ENCODE measurements around the gene EIF3D. TPM values are rescaled to one million over a fixed set of nuclear protein-coding genes. Genes with fewer than 3 reads are reported as not detected.

The EIF3D gene
- total and polyA plus RNA-seq, 2 of the 8 experiments (the other 6 are each of a cell fraction or from before 2014, with no cell fraction given) = 195 to 408 TPM

DNA sequence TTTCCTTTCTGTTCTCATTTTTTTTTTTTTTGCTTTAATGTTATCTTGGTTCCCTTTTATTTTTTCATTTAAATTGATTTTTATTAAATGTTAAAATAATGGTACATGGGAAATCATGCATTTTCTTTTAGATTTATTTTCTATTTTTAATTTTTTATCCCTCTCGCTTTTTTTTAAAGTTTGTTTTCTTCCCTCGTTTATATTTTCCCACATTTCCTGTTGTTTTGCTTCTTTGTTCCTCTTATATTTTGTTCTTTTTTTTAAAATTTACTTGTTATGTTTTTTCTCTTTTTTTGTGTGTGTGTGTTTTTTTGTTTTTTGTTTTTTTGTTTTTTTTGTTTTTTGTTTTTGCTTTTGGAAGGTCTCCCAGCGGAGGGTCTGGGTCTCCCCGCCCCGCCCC lies 34.9 kb upstream of the EIF3D start:
- no peaks in the 10 kb centered on the region for H3K27me3 ChIP-seq (replicated peaks in 1 of 4; ENCODE audit: control insufficient read depth in 3 of 4, extremely low read depth in 1 of 4, insufficient read depth in 3 of 4, low read length in 3 of 4)
- H2AK5ac ChIP-seq (ENCODE audit: low read depth, low read length) = no peak overlapping the region
- H3K79me1 ChIP-seq (ENCODE audit: low read depth, low read length) = no peaks in the 10 kb centered on the region
- H3K9me3 ChIP-seq (ENCODE audit: insufficient read depth in 2 of 2, low read depth in 1 of 2, low read length in 1 of 2) = no peaks in the 10 kb centered on the region
- ChIA-PET POLR2A (ENCODE audit: partially characterized antibody) (no interaction called here), CTCF (ENCODE audit: partially characterized antibody) (interaction anchor here (0.6 to 1.9 kb wide), 11 partner anchors 17 to 292 kb away, joined by 3 to 7 read pairs (median 4); no protein-coding TSS in a partner anchor)
- H2BK12ac ChIP-seq (ENCODE audit: low read depth, low read length) = no peak overlapping the region
- DNase-seq (ENCODE audit: low read depth in 1 of 2, low spot score in 2 of 2) (no peak), FAIRE-seq (no peak)
- H3K4me3 ChIP-seq (ENCODE audit: extremely low read depth in 1 of 4, insufficient read depth in 2 of 4, low read depth in 3 of 4, low read length in 4 of 4) = no peak overlapping the region
- no peak overlapping the region for H3K4ac ChIP-seq (replicated peaks; ENCODE audit: insufficient read length, low read depth, low read length)
- H3K9ac ChIP-seq (replicated peaks in 1 of 4; ENCODE audit: extremely low read depth in 1 of 4, low read depth in 3 of 4, low read length in 3 of 4) = no peak overlapping the region
- no peak overlapping the region for H4K8ac ChIP-seq (ENCODE audit: extremely low read depth, insufficient read depth, low read length)
- no peaks in the 10 kb centered on the region; the same call in 1 of the 2 replicates for H3K23me2 ChIP-seq (ENCODE audit: low read depth, low read length)
- H3K79me2 ChIP-seq (ENCODE audit: control insufficient read depth in 1 of 2, insufficient read depth in 2 of 2, low read length in 2 of 2) = no peaks in the 10 kb centered on the region
- no peak overlapping the region for H3K4me2 ChIP-seq (ENCODE audit: insufficient read depth in 1 of 2, low read depth in 2 of 2, low read length in 2 of 2)
- no peak overlapping the region for H3K14ac ChIP-seq (ENCODE audit: insufficient read length)
- no peak overlapping the region for H2AFZ ChIP-seq (ENCODE audit: low read length)
- H2BK5ac ChIP-seq (ENCODE audit: low read depth, low read length) = no peak overlapping the region
- H4K91ac ChIP-seq (replicated peaks; ENCODE audit: insufficient read length, low read length) = no peak overlapping the region
- no peak overlapping the region for H2BK15ac ChIP-seq (ENCODE audit: low read length)
- no peak overlapping the region for H3K27ac ChIP-seq (ENCODE audit: low read depth, low read length)
- H4K20me1 ChIP-seq (replicated peaks in 1 of 2; ENCODE audit: control insufficient read depth in 1 of 2, insufficient read depth in 2 of 2, low read length in 2 of 2) = no peaks in the 10 kb centered on the region
- no peak overlapping the region for H4K5ac ChIP-seq (ENCODE audit: insufficient read length, low read depth, low read length)
- TF ChIP-seq KDM4A (IDR thresholded peaks at IDR 0.05; ENCODE audit: low read depth, low read length, severe bottlenecking) (no peak), BCL11A (IDR thresholded peaks at IDR 0.05; ENCODE audit: low read depth in 2 of 2, low read length in 2 of 2) (no peak), RBBP5 (IDR thresholded peaks at IDR 0.05; ENCODE audit: borderline replicate concordance, low read depth, low read length) (no peak)
- TF ChIP-seq, protein P1, sequence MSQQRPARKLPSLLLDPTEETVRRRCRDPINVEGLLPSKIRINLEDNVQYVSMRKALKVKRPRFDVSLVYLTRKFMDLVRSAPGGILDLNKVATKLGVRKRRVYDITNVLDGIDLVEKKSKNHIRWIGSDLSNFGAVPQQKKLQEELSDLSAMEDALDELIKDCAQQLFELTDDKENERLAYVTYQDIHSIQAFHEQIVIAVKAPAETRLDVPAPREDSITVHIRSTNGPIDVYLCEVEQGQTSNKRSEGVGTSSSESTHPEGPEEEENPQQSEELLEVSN (IDR thresholded peaks at IDR 0.05) = no peak
- no peaks in the 10 kb centered on the region for H3K36me3 ChIP-seq (ENCODE audit: control insufficient read depth in 2 of 4, insufficient read depth in 4 of 4, low read length in 3 of 4)
- H3K23ac ChIP-seq (ENCODE audit: insufficient read length) = no peak overlapping the region
- H2BK20ac ChIP-seq (ENCODE audit: low read length) = no peak overlapping the region
- 79% methylated on average over 2 of the region's 5 CpGs; no CpG with 5 or more reads in 1 of the 2 experiments for WGBS, 2 experiments (ENCODE audit: extremely low coverage in 1 of 2, insufficient coverage in 1 of 2, insufficient read length in 1 of 2, insufficient replicate concordance in 2 of 2, low coverage in 1 of 2, low lambda C conversion rate in 2 of 2, missing lambda C conversion rate in 1 of 2)
- no peak overlapping the region for H2BK120ac ChIP-seq (replicated peaks; ENCODE audit: low read depth, low read length)
- H3K4me1 ChIP-seq (replicated peaks in 1 of 4; ENCODE audit: control insufficient read depth in 3 of 4, insufficient read depth in 4 of 4, low read length in 3 of 4) = peaks cover 8 to 24% (median 23%) of the 10 kb centered on the region in 4 experiments
- H3K56ac ChIP-seq (replicated peaks; ENCODE audit: insufficient read length, low read depth, low read length) = no peak overlapping the region
- no peak overlapping the region for H3K18ac ChIP-seq (ENCODE audit: extremely low read depth, low read length)
